HG03469 (cell line): ENCODE data around the gene CRIP1.

Source experiments
- ATAC-seq: cut with Tn5 transposase; IDR thresholded peaks from one replicate; pipeline ENCODE4 v1.9.1; 2021; ENCODE audit warnings: mild to moderate bottlenecking, moderate library complexity, moderate number of reproducible peaks; ENCODE audit not compliant: unreplicated experiment

Gene CRIP1, protein sequence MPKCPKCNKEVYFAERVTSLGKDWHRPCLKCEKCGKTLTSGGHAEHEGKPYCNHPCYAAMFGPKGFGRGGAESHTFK

DNA sequence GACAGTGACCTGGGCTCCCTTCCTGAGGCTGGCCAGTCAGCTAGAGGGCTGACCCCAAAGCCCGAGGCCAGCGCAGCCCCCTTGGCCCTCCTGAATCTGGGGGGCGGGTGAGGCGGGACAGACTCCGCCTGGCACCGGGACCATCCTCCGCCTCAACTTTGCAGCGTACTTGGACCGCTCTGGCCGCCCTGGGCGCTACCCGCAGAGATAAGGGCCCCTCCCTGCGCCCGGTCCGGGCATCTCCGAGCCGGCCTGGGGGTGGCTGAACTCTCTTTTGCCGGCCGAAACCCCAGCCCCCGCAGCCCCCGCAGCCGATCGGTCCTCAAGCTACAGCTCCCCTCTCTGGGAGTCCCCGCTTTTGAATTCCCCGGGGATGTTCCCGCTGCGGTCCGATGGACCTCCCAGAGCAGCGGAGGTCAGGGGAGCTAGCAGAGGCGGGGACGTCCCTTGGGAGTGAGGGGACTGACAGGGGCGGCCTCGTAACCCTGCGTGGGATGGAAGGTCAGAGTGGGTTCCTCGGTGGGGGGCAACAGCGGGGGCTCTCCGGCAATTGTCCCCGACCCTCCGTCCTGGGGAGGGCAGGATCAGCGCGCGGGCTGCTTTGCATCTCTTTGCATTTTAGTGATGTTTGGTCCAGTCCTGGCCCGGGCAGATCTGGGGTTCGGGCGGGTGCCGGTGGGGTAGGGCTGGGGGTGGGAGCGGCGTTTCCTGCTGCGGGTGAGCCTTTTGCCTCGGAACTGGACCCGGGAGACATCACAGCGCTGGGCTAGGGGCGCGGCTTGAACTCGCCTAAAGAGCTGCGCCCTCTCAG lies at the start of gene CRIP1:
Gene CRIP1 (plus strand): TSS at position 724 of the 811 bp plus-strand sequence. CDS start 374 bp downstream, outside the sequence.
- ATAC-seq: no peak

DNA sequence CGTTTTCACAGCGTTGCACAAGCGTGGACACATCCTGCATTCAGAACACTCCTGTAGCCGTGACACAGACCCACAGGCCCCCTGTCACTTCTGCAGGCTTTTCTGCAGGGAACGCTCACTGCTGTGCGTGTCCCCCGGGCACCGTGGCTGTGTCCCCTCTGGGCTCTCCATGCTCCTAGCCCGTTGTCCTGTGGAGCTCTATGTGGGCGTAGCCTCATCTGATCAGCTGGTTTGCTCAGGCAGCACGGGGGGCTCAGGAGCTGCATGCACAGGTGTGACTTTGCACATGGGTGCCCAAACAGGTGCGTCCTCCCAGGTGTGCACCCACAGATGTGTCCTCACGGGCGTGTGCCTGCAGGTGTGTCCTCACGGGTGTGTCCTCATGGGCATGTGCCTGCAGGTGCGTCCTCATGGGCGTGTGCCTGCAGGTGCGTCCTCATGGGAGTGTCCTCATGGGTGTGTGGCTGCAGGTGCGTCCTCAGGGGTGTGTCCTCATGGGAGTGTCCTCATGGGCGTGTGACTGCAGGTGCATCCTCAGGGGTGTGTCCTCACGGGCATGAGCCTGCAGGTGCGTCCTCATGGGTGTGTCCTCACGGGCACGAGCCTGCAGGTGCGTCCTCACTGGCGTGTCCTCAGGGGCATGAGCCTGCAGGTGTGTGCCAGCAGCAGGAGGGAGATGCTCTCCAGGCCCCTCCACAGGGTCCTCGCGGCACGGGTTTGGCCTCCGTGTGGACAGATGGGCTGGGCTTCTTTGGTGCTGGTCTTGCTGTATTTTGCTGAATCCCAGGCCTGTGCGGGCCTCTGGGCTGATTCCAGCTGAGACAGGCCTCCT lies 49.6 kb upstream of the CRIP1 start:
- no peak for ATAC-seq

DNA sequence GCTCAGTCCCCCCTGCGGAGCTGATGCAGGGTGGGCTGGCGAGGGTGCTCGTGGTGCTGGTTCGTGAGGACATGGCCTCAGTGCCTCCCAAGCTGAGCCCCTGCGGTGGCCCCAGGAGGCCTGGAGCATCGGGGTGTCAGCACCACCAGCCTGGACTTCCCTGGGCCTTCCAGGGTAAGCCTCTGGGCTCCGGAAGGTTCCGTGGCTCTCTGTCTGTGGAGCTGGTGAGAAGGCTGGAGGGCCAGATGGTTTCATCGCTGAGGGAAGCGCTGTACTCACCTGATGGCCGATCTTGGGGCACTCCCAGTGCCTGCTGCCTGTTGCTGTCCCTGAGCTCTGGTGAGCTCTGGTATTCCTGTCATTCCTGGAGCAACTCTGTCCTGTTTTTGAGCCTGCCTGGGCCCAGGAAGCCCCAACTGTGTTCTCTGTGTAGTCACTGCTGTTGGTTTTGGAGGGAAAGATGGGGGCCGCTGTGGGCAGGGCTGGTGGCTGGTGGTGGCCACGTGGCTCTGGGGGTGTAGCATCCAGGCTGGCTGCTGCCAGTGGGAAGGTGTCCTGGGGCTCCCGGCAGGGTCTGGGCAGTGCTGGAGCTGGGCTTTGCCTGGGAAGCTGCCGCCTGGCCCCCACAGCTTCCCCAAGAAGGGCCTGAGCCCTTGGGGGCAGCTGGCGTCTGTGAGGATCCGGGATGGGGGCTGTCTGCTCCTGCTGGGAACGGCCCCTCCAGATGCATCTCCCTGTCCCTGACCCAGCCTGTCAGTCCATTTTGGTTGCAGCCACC lies 48.8 kb upstream of the CRIP1 start:
- ATAC-seq: no peak

DNA sequence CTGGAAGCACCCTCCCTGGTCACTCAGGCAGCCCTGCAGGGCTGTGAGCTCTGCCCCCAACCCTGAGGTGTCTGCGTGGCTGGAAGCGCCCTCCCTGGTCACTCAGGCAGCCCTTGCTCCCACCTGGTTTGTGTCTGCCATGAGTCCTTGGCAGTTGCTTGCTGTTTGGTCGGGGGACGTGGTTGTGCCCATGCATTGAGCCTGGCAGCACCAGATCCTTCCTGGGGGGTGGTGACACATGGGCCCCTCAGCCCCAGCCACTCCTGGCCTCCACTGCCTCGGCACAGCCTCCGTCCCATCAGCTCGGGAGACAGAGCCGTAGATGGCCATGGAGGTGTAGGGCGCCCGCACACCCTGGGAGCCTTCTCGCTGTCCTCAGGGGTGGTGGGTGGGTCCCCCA lies 47.5 kb upstream of the CRIP1 start:
- ATAC-seq: no peak

DNA sequence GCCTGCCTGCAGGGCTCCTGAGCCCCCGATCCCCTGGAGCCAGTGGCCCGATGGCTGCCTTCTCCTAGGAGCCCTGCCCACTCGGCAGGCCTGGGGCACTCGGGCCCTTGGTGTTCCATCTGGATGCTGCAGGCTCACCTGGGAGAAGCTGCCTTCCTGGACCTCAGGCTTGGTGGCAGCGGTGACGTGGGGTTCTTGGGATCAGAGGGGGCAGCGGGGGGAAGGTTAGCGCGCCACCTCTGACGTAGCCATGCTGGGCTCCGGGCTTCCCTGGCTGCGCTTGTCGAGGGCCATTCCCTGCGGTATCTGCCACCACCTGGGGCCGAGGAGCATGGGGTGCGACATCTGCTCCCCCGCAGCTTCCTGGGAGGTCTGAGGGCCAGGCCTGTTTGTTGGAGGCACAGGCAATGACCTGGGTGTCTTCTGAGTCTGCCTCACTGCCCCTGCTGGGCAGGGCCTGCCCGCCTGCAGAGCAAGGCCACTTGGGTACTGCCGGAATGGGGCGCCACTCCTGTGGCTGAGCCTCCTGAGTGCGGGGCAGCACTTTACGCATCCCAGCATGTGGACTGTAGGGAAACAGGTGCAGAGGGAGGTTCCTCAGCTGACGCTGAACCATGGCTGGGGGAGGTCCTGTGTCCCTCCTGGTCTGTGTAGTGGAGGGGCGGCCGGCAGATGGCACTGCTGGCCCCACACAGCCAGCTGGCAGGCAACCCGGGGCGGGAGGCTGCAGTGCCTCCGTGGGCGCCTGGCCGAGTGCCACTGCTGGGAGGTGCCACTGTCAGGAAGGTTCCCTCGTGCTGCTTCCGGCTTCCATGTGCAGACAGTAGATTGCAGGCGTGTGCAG lies 46.8 kb upstream of the CRIP1 start:
- ATAC-seq: no peak

DNA sequence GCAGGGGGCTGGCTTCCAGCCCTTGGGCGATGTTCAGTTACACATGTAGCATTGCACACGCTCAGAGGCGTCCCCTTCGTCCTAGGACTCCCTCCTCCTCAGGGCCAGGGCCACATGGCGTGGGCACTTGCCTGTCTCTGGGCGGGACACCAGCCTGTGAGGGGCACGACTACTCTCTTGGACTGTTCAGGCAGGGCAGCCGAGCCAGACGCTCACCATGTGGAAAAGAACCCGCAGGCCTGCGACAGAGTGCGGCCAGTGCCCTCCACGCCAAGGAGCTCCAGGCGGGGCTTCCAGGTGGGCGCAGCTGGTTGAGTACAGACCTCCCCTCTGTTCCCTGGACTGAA lies 46.2 kb upstream of the CRIP1 start:
- no peak for ATAC-seq

DNA sequence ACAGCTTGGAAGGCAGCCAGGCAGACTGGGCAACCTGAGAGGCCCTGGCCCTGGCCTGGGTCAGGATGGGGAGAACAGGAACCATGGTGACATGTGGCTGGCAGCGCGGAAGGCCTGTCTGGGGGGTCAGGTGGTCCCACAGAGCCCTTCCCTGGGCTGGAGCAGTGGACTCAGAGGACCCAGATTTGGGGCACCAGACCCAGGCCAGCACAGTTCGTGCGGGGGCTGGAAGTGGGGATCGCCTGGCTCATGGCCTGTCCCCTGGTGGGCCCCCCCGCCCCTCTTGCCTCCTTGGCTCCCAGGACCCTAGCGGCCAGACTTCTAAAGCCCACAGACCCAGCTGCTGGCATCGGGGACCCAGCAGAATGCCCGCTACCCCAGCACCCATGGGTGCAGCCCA lies 45.7 kb upstream of the CRIP1 start:
- ATAC-seq: no peak

DNA sequence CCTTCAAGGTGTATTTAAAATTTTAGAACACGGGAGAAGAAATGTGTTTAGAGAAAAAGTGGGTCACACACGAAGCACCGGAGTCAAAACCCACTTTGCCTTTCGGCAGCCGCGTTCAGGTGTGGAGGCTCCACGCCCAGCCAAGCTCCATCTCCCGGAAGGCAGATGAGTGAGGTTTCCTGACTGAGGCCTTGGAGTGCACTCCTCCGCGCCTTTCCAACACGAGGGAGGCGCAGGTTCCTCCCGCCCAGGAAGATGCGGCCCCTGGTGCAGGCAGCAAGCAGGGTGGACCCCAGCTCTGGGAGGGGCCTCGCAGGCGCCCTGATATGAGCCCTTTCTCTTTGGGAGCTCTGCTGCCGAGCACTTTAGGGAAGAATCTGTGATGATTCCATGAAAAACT lies 44.6 kb upstream of the CRIP1 start:
- ATAC-seq: no peak

DNA sequence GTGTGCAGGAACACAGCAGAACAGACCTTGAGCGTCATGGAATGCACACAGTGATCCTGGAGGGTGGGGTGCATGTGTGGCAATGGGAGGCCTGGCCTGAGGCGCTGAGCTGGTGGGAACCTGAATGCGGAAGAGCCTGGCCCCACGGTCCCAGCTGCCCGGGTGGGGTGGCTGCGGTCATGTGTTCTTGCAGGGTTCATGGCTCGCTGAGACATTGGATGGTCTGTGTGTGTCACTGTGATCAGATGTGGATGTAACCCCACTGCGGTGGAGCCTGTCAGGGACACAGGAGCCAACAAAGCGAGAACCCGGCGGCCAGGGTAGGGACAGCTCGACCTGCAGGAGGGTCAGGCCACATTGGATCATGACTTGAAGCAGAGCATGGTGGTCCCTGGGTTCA lies 43.9 kb upstream of the CRIP1 start:
- ATAC-seq: no peak

DNA sequence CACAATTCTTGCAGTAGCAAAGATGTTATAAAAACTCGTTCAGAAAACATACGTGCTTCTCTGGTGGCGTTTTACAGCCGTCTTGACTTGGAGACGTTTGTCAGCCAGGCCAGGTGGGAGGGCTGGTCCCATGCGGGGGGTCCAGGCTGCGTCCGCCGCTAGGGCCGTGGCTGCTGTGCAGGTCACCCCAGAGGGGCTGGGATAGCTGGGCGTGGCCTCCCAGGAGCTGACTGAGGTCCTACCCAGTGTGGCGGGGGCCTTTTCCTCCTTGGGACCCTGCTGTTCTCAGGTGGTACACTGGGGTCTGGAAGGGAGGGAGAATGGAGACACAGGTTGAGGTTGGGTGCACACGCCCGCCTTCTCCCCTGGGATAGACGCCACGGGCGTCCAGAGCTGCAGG lies 41.8 kb upstream of the CRIP1 start:
- ATAC-seq: no peak

DNA sequence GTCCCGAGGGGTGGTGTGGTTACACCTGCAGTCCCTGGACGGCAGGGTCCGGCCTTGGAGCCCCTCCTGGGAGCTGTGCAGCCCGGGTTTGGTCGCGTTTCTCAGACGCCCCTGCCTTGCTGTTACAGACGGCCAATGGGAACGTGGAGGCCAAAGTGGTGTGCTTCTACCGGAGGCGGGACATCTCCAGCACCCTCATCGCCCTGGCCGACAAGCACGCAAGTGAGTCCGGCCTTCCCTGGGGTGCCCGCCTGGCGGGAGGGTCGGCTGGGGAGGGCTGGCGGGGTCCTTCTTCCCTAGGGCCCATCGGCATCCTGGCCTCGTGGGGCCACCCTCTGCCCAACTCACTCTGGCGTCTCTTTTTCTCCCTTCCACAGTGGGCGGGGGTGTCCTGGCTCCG lies 41.4 kb upstream of the CRIP1 start:
- ATAC-seq: no peak

DNA sequence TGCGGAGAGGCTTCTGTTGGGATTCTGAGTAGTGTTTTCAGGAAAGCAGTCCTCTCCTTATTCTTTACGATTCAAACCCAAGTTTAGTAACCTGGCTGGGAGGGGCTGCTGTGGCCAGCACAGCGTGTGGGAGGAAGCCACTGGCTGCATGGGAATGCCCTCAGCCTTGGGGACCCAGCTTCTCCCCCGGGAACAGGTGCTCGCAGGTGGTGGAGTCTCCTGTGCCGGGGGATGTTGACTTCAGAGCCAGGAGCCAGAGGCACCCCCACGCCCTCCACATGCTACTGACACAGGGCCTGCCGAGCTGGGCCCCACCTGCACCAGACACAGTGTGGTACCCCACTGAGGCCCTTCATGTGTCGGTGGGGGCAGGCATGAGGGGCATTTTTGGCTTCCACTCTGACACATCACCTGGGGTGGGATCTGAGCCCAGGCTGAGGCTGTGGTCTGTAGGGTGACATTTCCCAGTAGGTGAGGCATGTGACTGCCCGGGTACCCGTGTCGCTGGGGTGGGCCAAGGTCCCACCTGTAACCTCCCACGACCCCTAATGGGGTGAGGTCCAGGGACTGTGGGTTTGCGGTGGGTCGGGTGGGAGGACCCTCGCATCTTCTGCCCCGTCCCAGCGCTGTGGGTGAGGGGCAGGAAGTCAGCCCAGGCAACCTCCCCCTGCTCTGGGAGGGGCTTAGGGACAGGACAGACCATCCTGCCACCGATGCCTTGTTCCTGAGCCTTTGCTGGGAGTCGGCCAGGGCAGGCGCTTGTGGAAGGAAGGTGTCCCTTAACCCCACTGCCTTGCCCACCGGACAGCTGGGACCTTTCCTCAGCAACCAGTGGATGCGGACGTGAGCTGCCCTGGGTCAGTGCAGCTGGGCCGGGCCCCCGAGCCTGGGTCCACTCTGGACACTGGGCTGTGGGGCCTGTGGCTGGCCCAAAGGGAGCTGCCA lies 40.5 kb upstream of the CRIP1 start:
- ATAC-seq: no peak

DNA sequence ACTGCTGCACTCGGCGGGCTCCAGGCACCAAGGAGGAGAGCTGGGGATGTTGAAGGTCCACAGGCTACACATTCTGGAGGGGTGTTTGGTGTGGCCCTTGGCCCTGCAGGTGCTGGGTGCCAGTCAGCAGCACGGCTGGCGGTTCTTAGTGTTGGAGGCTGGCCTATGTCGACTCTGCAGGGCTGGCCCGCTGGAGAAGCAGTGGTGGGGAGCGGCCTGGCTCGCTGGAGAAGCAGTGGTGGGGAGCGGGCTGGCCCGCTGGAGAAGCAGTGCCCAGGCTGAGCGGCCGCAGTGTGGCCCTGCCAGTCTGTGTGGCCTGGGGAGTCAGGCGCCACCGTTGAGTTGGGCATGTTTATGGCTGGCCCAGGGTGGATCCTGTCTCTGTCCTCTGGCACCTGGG lies 39.7 kb upstream of the CRIP1 start:
- ATAC-seq: no peak

DNA sequence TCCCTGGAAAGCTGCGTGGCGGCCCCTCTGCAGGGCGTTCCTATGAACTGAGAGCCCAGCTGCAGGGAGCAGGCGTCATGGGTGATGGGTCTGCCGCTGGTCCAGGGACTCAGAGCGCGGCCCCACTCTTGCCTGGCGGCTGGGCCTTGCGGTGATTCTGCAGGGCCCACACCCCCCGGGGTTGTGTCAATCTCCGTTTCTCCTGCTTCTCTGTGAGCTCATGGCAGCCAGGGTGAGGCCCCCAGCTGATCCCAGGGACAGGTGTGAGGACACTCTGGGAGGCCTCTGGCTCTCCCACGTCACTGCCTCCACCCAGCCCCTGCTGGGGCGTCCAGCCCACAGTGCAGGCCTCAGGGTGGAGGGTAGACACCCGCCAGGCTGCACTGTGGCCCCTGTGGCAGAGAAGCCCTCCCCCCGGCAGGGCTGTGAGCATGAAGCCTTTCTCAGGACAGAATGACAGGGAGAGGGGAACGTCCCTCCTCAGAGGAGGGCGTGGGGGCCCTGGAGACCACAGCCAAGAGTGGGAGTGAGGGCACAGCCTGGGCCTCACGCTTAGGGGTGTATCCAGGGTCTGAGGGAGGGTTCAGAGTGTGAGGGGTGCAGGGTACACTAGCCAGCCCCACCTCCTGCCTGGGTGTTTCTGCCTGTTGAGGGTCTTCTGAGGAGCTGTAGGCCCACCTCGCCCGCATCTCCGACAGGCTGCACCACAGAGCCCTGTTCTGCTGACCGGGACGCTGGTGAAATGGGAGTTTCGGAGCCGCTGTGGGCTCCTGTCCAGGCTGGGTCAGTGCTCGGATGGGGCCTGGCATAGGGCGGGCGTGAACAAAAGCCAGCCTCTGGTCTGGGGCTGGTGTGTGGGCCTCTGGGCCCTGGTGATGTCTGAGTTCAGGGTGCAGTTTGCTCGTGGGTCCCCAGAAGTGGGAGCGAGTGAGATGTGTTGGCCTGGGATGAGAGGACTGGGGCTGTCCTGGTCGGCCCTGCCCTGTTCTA lies 38.7 kb upstream of the CRIP1 start:
- no peak for ATAC-seq

DNA sequence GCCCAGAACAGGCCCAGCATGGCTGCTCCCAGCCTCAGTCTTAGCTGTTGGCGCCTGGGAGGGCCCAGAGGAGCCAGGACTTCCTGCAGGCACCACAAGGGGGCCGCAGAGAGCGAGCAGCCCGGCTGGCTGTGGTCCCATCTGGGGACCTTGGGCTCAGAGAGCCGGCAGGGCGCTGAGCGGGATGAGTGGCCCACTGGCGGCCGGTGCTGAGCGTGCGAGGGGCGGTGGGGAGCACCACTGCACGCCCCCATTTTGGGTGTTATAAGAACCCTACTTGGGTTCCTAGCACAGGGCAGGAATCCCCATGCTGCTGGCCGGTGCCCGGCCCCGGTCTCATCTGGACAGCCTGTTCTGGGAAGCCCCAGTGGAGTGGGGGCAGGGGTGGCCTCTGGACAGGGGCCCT lies 38.0 kb upstream of the CRIP1 start:
- no peak for ATAC-seq

DNA sequence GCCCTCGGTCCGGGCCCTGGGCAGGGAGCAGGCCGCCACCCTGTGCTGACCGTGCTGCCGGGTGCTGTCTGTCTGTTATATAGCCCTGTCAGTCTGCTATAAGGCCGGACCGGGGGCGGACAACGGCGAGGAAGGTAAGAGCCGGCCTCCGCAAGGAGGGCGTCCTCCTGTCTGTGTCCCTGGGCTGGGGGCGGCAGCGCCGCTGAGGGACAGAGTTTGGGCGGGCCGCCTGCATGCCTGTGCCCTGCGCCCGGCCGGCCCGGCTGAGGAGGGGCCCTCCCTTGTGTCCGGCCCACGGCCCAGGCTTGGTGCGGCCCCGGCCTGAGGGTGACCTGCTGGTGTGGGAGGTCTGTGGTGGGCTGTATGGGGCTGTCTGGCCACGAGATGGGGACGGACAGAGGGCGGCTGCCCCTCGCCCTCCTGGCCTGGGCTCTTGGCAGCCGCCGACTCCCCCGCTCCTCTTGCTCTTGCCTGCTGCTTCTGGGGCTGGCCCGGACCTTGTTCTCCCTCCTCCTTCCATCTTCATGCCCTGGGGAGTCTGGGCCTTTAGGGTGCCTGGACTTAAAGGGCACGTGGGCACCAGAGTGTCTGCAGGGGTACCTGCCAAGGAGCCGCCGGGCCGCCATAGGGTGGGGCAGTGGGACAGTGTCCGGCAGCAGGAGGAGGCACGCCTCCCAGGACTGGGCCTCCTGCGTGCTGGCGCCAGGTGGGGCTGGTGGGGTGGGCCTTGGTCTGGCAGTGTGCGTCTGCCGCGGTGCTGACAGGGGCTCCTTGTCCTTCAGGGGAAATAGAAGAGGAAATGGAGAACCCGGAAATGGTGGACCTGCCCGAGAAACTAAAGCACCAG lies 37.2 kb upstream of the CRIP1 start:
- ATAC-seq: no peak

DNA sequence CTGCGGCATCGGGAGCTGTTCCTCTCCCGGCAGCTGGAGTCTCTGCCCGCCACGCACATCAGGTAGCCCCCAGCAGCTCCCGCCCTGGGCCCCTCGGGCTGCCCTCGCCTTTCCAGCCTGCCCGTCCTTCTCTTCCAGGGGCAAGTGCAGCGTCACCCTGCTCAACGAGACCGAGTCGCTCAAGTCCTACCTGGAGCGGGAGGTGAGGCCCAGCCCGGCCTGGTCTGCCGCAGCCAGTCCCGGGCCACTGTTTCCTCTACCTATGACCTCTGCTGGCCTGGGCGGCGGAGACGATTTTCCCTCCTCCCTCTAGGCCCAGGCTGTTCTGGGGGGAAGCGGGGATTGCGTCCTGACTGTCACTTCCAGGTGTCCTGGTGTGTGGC lies 36.6 kb upstream of the CRIP1 start:
- ATAC-seq: no peak
